OCI-LY1 (cell line): Measurements from ENCODE around the gene CYTH2.

ENCODE experiments used
- H2AFZ ChIP-seq: fragments of 200-600 bp; sonication (generic), shearing (Covaris generic); 2 replicates; pipeline ENCODE4 v1.6.0; 2014; ENCODE audit warnings: antibody characterized with exemption, mild to moderate bottlenecking, low read length
- H3F3A ChIP-seq: fragments of 200-600 bp; sonication (generic), shearing (Covaris generic); 2 replicates; pipeline ENCODE4 v1.6.0; 2014; ENCODE audit warnings: mild to moderate bottlenecking, antibody characterized with exemption, low read length, moderate library complexity; ENCODE audit not compliant: insufficient read depth
- H3K27ac ChIP-seq: fragments of 200-600 bp; sonication (generic); 2 replicates; pipeline ENCODE4 v1.5.1; 2014; ENCODE audit warnings: low read length, mixed run types, mild to moderate bottlenecking, low read depth; ENCODE audit not compliant: poor library complexity, severe bottlenecking
- H3K27me3 ChIP-seq: fragments of 200-600 bp; sonication (generic); 2 replicates; pipeline ENCODE4 v1.6.0; 2014; ENCODE audit warnings: antibody characterized with exemption, mild to moderate bottlenecking, low read length, moderate library complexity; ENCODE audit not compliant: insufficient read depth
- H3K36me3 ChIP-seq: fragments of 200-600 bp; sonication (generic); 2 replicates; pipeline ENCODE4 v1.6.1; 2014; ENCODE audit warnings: mild to moderate bottlenecking, antibody characterized with exemption, low read length, moderate library complexity, mixed read lengths; ENCODE audit not compliant: insufficient read depth
- H3K4me1 ChIP-seq: fragments of 200-600 bp; sonication (generic); 2 replicates; pipeline ENCODE4 v1.5.1; 2014; ENCODE audit warnings: mild to moderate bottlenecking, low read length, moderate library complexity; ENCODE audit not compliant: insufficient read depth, severe bottlenecking
- H3K4me2 ChIP-seq: fragments of 200-600 bp; sonication (generic), shearing (Covaris generic); 2 replicates; pipeline ENCODE4 v1.6.1; 2014; ENCODE audit warnings: low read length
- H3K4me3 ChIP-seq: fragments of 200-600 bp; sonication (generic); 2 replicates; pipeline ENCODE4 v1.5.1; 2014; ENCODE audit warnings: low read length, low read depth, mild to moderate bottlenecking, mixed read lengths; ENCODE audit not compliant: poor library complexity, severe bottlenecking
- H3K79me2 ChIP-seq: fragments of 200-600 bp; shearing (Covaris generic); 2 replicates; pipeline ENCODE4 v1.6.1; 2016; ENCODE audit warnings: mixed run types, low read length, mixed read lengths; ENCODE audit not compliant: insufficient read depth
- H3K9ac ChIP-seq: fragments of 200-600 bp; sonication (generic), shearing (Covaris generic); 2 replicates; pipeline ENCODE4 v1.6.1; 2014; ENCODE audit warnings: mild to moderate bottlenecking, low read length, mixed read lengths
- H3K9me2 ChIP-seq: fragments of 200-600 bp; sonication (generic), shearing (Covaris generic); 2 replicates; pipeline ENCODE4 v1.6.1; 2014; ENCODE audit warnings: low read depth, mild to moderate bottlenecking, low read length, mixed read lengths
- H3K9me3 ChIP-seq: fragments of 200-600 bp; shearing (Covaris generic); 2 replicates; pipeline ENCODE4 v1.6.1; 2014; ENCODE audit warnings: low read length, mixed read lengths
- H4K20me1 ChIP-seq: fragments of 200-600 bp; sonication (generic), shearing (Covaris generic); 2 replicates; pipeline ENCODE4 v1.6.0; 2016; ENCODE audit warnings: mild to moderate bottlenecking, low read length; ENCODE audit not compliant: insufficient read depth
- EZH2 ChIP-seq: fragments of 200-600 bp; sonication (generic), shearing (Covaris generic); IDR thresholded peaks from 2 replicates; pipeline ENCODE4 v1.8.0; 2017; ENCODE audit warnings: borderline replicate concordance, mixed run types, mild to moderate bottlenecking, antibody characterized with exemption, low read length, moderate library complexity, mixed read lengths
- TF ChIP-seq, protein P1 (sequence below): fragments of 200-600 bp; sonication (generic), shearing (Covaris generic); IDR thresholded peaks from 2 replicates; pipeline ENCODE4 v1.5.1; 2017; ENCODE audit warnings: mild to moderate bottlenecking, antibody characterized with exemption, low read length, moderate library complexity, mixed read lengths

CYTH2 gene

DNA sequence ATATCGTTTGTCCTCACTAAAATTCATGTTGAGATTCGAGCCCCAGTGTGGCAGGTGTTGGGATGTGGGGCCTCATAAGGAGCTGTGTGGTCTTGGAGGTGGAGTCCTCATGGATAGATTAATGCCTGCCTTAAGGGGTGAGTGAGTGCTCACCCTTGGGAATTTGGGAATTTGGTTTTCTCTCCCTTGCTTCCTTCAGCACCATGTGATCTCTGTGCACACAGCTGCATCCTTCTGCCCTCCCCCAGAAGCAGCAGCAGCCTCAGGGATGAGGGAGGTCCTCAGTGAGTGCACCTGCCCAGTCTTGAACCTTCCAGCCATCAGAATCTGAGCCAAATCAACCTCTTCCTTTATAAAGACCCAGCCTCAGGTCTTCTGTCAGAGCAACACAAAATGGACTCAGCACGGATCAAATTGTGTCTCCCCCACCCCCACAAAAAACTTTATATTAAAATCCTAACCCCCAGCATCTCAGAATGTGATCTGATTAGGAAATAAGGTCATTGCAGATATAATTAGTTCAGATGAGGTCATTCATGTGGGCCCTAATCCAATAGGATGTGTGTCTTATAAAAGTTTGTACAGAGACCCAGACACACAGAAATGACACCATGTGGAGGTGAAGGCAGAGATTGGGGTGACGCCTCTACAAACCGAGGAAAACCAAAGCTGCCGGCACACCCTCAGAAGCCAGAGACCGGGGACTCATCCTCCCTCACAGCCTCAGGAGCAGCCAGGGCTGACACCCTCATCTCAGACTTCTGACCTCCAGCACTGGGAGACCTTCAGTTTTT lies 12.9 kb downstream of the CYTH2 start:
- Histone ChIP-seq H3K4me2 (no peak overlapping the region), H3K4me1 (no peaks in the 10 kb centered on the region), H3K9me3 (no peaks in the 10 kb centered on the region), H3K9me2 (no peaks in the 10 kb centered on the region), H3K4me3 (no peak overlapping the region), H3K9ac (no peak overlapping the region), H3K27ac (no peak overlapping the region), H3K36me3 (peaks cover 14% of the 10 kb centered on the region; the same call in 1 of the 2 replicates), H3K27me3 (no peaks in the 10 kb centered on the region), H3F3A (no peaks in the 10 kb centered on the region), H4K20me1 (no peaks in the 10 kb centered on the region), H3K79me2 (no peaks in the 10 kb centered on the region), H2AFZ (no peak overlapping the region)
- no peak for TF ChIP-seq EZH2
- TF ChIP-seq, protein P1, sequence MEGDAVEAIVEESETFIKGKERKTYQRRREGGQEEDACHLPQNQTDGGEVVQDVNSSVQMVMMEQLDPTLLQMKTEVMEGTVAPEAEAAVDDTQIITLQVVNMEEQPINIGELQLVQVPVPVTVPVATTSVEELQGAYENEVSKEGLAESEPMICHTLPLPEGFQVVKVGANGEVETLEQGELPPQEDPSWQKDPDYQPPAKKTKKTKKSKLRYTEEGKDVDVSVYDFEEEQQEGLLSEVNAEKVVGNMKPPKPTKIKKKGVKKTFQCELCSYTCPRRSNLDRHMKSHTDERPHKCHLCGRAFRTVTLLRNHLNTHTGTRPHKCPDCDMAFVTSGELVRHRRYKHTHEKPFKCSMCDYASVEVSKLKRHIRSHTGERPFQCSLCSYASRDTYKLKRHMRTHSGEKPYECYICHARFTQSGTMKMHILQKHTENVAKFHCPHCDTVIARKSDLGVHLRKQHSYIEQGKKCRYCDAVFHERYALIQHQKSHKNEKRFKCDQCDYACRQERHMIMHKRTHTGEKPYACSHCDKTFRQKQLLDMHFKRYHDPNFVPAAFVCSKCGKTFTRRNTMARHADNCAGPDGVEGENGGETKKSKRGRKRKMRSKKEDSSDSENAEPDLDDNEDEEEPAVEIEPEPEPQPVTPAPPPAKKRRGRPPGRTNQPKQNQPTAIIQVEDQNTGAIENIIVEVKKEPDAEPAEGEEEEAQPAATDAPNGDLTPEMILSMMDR, result no peak

DNA sequence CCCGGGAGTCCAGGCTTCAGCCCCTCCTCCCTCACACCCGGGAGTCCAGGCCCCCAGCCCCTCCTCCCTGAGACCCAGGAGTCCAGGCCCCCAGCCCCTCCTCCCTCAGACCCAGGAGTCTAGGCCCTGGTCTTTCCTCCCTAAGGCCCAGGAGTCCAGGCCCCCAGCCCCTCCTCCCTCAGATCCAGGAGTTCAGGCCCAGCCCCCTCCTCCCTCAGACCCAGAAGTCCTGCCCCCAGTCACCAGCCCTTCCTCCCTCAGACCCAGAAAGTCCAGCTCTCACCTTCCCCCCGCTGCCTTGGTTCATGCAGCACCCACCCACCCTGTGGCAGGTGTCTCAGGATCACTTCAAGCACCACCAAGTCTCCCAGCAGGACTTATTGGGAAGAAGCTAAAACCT lies 14.1 kb downstream of the CYTH2 start:
- Histone ChIP-seq H3K79me2 (no peaks in the 10 kb centered on the region), H3K36me3 (peaks cover 9% of the 10 kb centered on the region; the same call in 1 of the 2 replicates), H3K9me3 (no peaks in the 10 kb centered on the region), H3K4me3 (no peak overlapping the region), H3K27ac (no peak overlapping the region), H4K20me1 (no peaks in the 10 kb centered on the region), H2AFZ (no peak overlapping the region), H3K4me1 (no peaks in the 10 kb centered on the region), H3F3A (no peaks in the 10 kb centered on the region), H3K9ac (no peak overlapping the region), H3K4me2 (no peak overlapping the region), H3K9me2 (no peaks in the 10 kb centered on the region), H3K27me3 (no peaks in the 10 kb centered on the region)
- TF ChIP-seq, protein P1, result no peak
- no peak for TF ChIP-seq EZH2

DNA sequence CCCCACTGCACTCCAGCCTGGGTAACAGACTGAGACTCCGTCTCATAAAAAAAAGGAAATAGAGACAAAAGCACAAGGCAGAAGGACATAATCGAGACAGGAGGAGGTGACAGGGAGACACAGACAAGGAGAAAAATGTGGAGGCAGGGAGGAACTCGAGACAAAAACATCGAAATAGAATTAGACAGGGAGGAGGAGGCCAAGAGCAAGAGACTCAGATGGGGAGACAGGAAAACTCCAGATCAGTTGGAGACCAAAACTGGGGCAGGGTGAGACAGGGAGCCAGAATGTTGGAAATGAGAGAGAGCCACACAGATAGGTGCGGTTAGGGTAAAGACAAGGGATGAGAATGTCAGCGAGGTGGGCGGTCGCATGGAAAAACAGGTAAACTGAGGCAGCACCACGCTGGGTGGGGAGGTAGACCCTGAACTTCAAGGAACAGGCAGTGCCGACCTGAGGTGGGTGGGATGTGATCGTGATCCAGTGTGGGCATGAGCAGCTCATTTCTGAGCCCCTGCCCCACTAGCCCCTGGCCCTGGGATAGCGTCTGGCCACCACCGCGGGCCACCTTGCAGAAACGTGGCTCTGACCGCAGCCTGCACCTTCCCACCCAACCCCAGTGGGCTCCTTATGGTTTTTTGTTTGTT lies 15.2 kb downstream of the CYTH2 start:
- no peak overlapping the region for H3K4me3 ChIP-seq
- no peaks in the 10 kb centered on the region for H3F3A ChIP-seq
- no peaks in the 10 kb centered on the region for H3K79me2 ChIP-seq
- H3K9me2 ChIP-seq, result no peaks in the 10 kb centered on the region
- H3K9ac ChIP-seq, result no peak overlapping the region
- no peaks in the 10 kb centered on the region for H3K27me3 ChIP-seq
- TF ChIP-seq EZH2, result no peak
- TF ChIP-seq, protein P1, result no peak
- no peak overlapping the region for H2AFZ ChIP-seq
- no peaks in the 10 kb centered on the region for H4K20me1 ChIP-seq
- peaks cover under 1% of the 10 kb centered on the region; the same call in 1 of the 2 replicates for H3K36me3 ChIP-seq
- no peak overlapping the region for H3K4me2 ChIP-seq
- H3K27ac ChIP-seq, result no peak overlapping the region
- H3K9me3 ChIP-seq, result no peaks in the 10 kb centered on the region
- H3K4me1 ChIP-seq, result no peaks in the 10 kb centered on the region
